Esophagus mucosa (tissue), 1 donor: ENCODE data around the gene PCID2. TPM values are rescaled to one million over a fixed set of nuclear protein-coding genes. Genes with fewer than 3 reads are reported as not detected.

Experiments
- total RNA-seq: library from RNA; stranded (reverse); gene quantifications from one replicate; pipeline ENCODE4 v1.2.4, GENCODE V29; 2023
- donor health status: DM: yes; HTN: yes; CAD: no.

Gene PCID2
- total RNA-seq, 1 donor from 2014 or later, result 23.1 TPM

Other genes starting within 250 kb of the PCID2 start
- gene MCF2L, start 239.5 kb downstream of the PCID2 start, total RNA-seq, result 9.7 TPM
- gene F7, start 102.9 kb downstream of the PCID2 start, total RNA-seq, result not detected
- gene F10, start 85.9 kb downstream of the PCID2 start, total RNA-seq, result 0.56 TPM
- gene PROZ, start 50.0 kb downstream of the PCID2 start, total RNA-seq, result not detected
- 48.3 TPM for gene CUL4A, start 944 bp upstream of the PCID2 start, total RNA-seq
- gene LAMP1, start 88.6 kb upstream of the PCID2 start, total RNA-seq, result 144 TPM
- 15.1 TPM for gene GRTP1, start 155.5 kb upstream of the PCID2 start, total RNA-seq
- gene ADPRHL1, start 244.8 kb upstream of the PCID2 start, total RNA-seq, result 2.5 TPM